Measurements from ENCODE around the gene GNRH2.

DNA sequence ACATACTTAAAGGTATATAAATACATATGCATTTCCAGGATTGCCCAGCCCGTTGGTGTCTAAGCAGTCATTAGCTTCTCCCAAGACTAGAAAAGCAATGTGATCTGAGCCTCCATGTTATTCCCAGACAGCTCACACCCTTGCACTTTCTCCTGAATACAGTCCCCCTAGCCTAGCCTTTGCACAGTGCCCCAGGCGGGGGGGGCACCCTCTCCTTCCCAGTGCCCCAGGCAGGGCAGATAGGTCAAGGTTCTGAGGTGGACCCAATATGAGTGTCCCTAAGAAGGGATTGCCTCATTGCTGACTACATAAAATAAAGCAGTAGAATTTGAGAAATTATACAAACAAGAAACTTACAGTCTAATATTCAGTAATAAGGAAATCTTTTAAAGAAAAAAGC is 15.4 kb upstream of the GNRH2 start:
- TF ChIP-seq EZH2 (IDR thresholded peaks at IDR 0.05; ENCODE audit: borderline replicate concordance): no peak
- TF ChIP-seq, protein P1, sequence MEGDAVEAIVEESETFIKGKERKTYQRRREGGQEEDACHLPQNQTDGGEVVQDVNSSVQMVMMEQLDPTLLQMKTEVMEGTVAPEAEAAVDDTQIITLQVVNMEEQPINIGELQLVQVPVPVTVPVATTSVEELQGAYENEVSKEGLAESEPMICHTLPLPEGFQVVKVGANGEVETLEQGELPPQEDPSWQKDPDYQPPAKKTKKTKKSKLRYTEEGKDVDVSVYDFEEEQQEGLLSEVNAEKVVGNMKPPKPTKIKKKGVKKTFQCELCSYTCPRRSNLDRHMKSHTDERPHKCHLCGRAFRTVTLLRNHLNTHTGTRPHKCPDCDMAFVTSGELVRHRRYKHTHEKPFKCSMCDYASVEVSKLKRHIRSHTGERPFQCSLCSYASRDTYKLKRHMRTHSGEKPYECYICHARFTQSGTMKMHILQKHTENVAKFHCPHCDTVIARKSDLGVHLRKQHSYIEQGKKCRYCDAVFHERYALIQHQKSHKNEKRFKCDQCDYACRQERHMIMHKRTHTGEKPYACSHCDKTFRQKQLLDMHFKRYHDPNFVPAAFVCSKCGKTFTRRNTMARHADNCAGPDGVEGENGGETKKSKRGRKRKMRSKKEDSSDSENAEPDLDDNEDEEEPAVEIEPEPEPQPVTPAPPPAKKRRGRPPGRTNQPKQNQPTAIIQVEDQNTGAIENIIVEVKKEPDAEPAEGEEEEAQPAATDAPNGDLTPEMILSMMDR (IDR thresholded peaks at IDR 0.05; ENCODE audit: poor library complexity): no peak
- TF ChIP-seq EZH2phosphoT487 (IDR thresholded peaks at IDR 0.05; ENCODE audit: low read depth, severe bottlenecking, unreplicated experiment): no peak
